ENCODE measurements around the gene BMPR2.
"Not testable (repeated sequence)": the region's sequence is repeated elsewhere in the genome, so short reads cannot be mapped to it uniquely, and the experiment has no call there.

Gene BMPR2

DNA sequence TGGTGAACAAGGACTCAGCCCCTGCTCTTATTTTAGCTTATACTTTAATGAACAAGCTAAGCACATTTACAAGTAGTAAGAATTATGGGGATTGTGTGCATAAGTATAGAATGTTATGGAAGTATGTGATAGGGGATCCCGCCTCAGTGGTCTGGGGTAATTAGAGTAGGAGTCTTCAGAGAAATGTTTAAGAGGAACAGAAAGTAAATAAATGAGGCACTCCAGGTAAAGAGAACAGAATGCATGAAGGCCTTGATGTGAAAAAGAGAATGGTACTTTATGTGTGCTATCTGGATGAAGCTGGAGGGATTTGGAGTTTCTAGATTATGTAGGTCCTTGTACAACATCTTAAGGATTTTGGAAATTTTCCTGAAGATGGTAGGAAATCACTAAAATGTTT is 76.6 kb downstream of the BMPR2 start:
- no peak for DNase-seq (ENCODE audit: low read depth)

GRCh38 chr2:202454536-202454935 is 78.4 kb downstream of the BMPR2 start:
- no peak for DNase-seq (ENCODE audit: low read depth)

- DNase-seq (ENCODE audit: low read depth) = no peak
Measured at GRCh38 chr2:202455114-202455513, 79.0 kb downstream of the BMPR2 start.

DNA sequence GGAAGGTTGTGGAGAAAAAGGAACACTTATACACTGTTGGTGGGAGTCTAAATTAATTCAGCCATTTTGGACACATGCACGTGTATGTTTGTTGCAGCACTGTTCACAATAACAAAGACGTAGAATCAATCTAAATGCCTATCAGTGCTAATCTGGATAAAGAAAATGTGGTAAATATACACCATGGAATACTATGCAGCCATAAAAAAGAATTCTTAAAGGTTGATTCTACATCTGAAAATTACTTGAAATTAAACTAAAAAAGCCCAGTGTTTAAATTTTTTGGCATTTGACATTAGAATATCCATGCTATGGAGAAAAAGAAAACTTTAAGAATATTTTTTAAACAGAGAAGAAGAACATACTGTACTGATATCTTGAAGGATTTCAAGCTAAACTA is 84.0 kb downstream of the BMPR2 start:
- no peak for DNase-seq (ENCODE audit: low read depth)

DNA sequence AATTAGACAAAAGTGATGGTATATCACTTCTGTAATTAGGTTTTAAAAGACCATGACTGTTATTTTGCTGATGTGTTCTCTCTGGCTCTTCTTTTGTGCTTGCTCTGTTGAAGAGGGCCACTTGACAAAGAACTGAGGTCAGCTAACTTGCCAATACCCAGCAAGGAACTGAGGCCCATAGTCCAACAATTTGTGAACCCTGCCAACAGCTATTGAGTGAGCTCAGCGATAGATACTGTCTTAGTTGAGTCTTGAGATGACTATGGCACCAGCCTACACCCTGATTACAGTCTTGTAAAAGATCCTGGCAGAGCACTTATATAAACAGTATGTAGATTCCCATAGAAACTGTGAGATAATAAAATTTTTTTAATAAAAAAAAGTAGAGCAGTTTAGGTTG is 103.0 kb downstream of the BMPR2 start:
- no peak for DNase-seq (ENCODE audit: low read depth)

DNA sequence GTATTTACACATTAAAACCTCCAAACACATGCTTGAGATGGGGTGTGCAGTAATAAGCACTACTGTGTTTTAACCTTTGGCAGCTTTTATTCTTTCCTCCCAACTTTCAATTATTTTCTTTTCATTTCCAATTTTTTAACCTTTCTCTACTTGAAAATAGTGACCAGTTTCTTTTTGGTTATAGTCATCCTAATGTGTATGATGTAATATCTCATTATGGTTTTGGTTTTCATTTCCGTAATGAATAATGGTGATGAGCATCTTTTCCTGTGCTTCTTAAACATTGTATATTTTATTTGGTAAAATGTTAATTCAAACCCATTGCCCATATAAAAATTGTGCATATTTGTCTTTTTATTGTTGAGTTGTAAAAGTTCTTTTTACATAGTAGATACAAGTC is 103.5 kb downstream of the BMPR2 start:
- no peak for DNase-seq (ENCODE audit: low read depth)

DNA sequence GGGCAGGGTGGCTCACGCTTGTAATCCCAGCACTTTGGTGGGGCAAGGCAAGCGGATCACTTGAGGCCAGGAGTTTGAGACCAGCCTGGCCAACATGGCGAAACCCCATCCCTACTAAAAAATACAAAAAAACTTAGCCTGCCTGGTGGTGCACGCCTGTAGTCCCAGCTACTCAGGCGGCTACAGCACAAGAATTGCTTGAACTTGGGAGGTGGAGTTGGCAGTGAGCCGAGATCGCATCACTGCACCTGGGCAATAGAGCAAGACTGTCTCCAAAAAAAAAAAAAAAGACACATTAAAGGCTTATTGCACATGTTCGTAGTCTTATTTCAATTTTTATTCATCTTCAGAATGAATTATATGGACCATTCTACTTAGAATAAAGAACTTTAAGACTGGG is 110.2 kb downstream of the BMPR2 start:
- no peak for DNase-seq (ENCODE audit: low read depth)

- no peak for DNase-seq (ENCODE audit: low read depth)
Measured at GRCh38 chr2:202488671-202489070, 112.5 kb downstream of the BMPR2 start.

GRCh38 chr2:202490479-202490878 is 114.4 kb downstream of the BMPR2 start:
- DNase-seq (ENCODE audit: low read depth) = no peak

- no peak for DNase-seq (ENCODE audit: low read depth)
Measured at GRCh38 chr2:202491514-202491913, 115.4 kb downstream of the BMPR2 start.

- peak; percentile 83 for DNase-seq (ENCODE audit: low read depth)
Measured at GRCh38 chr2:202494300-202495229, 118.4 kb downstream of the BMPR2 start.

GRCh38 chr2:202495230-202495604 is 119.1 kb downstream of the BMPR2 start:
- no peak for DNase-seq (ENCODE audit: low read depth)

DNA sequence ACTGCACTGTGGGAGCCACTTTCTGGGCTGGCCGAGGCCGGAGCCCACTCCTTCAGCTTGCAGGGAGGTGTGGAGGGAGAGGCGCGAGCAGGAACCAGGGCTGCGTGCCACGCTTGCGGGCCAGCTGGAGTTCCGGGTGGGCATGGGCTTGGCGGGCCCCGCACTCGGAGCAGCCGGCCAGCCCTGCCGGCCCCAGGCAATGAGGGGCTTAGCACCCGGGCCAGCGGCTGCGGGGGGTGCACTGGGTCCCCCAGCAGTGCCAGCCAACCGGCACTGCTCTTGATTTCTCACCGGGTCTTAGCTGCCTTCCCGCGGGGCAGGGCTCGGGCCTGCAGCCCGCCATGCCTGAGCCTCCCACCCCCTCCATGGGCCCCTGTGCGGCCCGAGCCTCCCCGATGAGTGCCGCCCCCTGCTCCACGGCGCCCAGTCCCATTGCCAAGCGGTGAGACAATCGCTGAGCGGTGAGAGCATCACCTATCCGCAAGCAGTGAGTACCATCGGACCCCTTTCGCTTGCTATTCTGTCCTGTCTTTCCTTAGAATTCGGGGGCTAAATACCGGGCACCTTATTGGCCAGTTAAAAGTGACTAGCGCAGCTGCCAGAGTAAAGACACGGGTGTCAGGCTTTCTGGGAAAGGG is 120.8 kb downstream of the BMPR2 start:
- DNase-seq (ENCODE audit: low read depth) = not testable (repeated sequence)

DNA sequence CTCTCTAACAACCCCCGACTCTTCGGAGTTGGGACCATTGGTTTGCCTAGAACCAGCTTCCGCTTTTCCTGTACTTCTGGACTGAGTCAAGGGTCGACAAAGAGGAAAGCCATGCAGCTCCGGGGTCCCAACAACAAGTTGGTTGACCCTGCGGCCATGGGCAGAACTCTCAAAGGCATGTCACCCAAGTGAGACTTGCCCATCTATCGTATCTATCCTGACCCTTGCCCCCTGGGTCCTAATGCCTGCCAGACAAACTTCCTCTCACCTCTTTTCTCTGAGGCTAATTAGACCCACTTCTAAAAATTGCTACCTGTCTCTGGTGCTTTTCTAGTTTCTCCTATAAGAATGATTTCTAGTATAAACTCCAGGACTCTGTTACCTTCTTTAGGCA is 121.3 kb downstream of the BMPR2 start:
- DNase-seq (ENCODE audit: low read depth) = not testable (repeated sequence)

DNA sequence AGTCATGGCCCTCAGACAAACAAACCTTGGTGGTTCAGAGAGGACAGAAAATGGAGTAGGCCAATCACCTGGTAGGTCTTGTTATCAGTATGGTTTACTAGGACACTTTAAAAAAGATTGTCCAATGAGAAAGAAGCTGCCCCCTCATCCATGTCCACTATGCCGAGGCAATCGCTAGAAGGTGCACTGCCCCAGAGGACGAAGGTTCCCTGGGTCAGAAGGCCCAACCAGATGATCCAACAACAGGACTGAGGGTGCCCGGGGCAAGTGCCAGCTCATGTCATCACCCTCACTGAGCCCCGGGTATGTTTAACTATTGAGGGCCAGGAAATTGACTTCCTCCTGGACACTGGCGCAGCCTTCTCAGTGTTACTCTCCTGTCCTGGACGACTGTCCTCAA is 123.7 kb downstream of the BMPR2 start:
- DNase-seq (ENCODE audit: low read depth) = not testable (repeated sequence)

- DNase-seq (ENCODE audit: low read depth) = not testable (repeated sequence)
Measured at GRCh38 chr2:202503276-202503675, 127.1 kb downstream of the BMPR2 start.

GRCh38 chr2:202508686-202509085 is 132.6 kb downstream of the BMPR2 start:
- no peak for DNase-seq (ENCODE audit: low read depth)

- peak; percentile 62 for DNase-seq (ENCODE audit: low read depth)
Measured at GRCh38 chr2:202510911-202511310, 134.8 kb downstream of the BMPR2 start.

DNA sequence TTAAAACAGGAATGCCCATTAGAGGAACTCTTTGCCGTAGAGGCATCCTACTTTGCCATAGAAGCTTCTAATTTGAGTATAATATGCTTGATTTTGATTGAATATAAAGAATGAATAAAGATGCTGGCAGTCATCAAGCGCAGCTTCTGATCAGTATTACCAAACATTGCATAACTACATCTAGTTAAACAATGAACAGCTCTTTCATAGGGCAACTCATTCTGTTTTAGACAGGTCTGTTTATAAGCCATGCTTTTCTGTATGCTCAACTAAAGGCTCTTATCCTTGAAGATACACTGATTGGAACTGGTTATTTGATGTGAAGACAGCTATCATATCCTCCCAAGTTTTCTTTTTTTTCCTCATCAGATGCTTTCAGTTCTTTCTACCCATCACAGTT is 136.0 kb downstream of the BMPR2 start:
- no peak for DNase-seq (ENCODE audit: low read depth)

- DNase-seq (ENCODE audit: low read depth) = no peak
Measured at GRCh38 chr2:202514732-202515131, 138.6 kb downstream of the BMPR2 start.

DNA sequence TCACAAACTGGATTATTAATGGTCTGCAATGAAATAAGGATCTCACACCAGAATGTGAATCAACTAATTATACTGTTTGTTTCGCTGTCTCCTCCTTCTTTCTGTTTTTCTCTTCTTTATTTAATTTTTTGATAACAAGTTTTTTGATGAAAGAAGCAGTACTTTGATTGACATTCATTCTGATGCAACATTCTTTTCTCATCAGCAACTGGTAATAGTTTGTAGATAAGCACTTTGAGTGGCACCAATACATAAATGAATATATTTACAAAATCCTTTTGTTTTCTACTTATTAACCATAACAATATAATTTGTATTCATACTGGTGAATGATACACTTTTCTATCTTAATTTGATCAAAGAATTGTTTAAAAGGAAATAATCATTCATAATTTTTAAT is 143.3 kb downstream of the BMPR2 start:
- no peak for DNase-seq (ENCODE audit: low read depth)

- DNase-seq (ENCODE audit: low read depth) = no peak
Measured at GRCh38 chr2:202521470-202521869, 145.3 kb downstream of the BMPR2 start.

DNA sequence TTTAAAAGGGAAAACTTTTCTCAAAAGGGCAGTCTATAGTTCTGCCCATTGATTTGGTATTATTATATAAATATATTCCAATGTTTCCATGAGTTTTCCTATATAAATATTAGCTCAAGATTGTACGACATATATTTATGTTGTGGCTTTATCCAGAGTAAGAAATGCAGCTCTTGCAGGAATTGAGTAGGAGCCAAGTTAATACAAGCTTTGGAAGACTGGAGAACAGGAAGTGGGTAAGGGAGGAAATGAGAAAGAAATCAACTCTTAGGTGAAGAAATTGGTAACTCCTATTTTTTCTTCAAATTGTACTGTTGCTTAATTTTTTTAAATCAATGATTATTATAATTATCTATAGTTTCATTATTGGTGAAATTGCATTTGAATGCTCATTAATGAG is 153.3 kb downstream of the BMPR2 start:
- peak; percentile 67 for DNase-seq (ENCODE audit: low read depth)

DNA sequence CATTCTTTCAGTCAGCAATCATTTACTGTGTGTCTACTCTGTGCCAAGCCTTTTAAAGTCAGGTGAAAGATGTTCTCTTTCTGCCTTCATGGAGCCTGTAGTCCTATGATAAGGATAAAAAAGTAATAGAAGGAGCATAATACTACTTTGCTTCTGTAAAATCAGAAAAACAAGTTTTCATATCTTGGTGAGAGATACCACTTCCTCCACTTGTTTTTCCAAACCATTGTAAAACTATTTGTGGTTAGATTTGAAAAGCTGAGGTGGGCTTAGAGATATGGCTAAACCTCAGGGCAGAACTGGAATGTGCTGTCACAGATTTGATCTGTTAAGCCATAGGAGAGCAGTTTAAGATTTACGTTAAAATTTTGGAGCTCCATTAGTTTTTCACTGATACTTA is 153.9 kb downstream of the BMPR2 start:
- peak; percentile 75 for DNase-seq (ENCODE audit: low read depth)

Measured in amniotic epithelial cell (primary cell).